H1 (cell line): ENCODE measurements around the gene ADIPOR2. TPM values are rescaled to one million over a fixed set of nuclear protein-coding genes. Genes with fewer than 3 reads are reported as not detected.

ENCODE experiments used
- CTCF ChIA-PET: fragments of 300-600 bp; sonication (Branson Sonifier 250); formaldehyde crosslinking; loops from one replicate; lab custom pipeline; 2021; ENCODE audit not compliant: partially characterized antibody; lab: Charles Lee
- POLR2A ChIA-PET: fragments of 300-600 bp; sonication (Branson Sonifier 250); formaldehyde crosslinking; loops from one replicate; lab custom pipeline; 2021; ENCODE audit warnings: inconsistent platforms; ENCODE audit not compliant: partially characterized antibody; lab: Charles Lee
- DNase-seq, 2 experiments: peaks; one replicate each; pipeline versions ENCODE4 v3.0.0 to v3.0.0-alpha.2; 2010 to 2022; ENCODE audit warnings: low spot score in 2 of 2, low read depth in 1 of 2, mixed read lengths in 1 of 2
- FAIRE-seq: peaks from 2 replicates; lab custom pipeline; 2011; peaks lifted over from hg19 to GRCh38; lab: Jason Lieb, UNC
- H2AFZ ChIP-seq: 2 replicates; pipeline ENCODE4 v1.8.1; 2012; ENCODE audit warnings: low read length, inconsistent platforms
- H2AK5ac ChIP-seq: 2 replicates; pipeline ENCODE4 v1.6.1; 2013; ENCODE audit warnings: low read depth, low read length
- H2BK120ac ChIP-seq: replicated peaks from 2 replicates; pipeline ENCODE3; 2013; ENCODE audit warnings: low read depth, low read length, inconsistent platforms
- H2BK12ac ChIP-seq: 2 replicates; pipeline ENCODE4 v1.6.1; 2013; ENCODE audit warnings: low read depth, low read length
- H2BK15ac ChIP-seq: 2 replicates; pipeline ENCODE4 v1.6.1; 2013; ENCODE audit warnings: low read length
- H2BK20ac ChIP-seq: 2 replicates; pipeline ENCODE4 v1.6.1; 2013; ENCODE audit warnings: low read length
- H2BK5ac ChIP-seq: 2 replicates; pipeline ENCODE4 v1.6.1; 2013; ENCODE audit warnings: low read depth, low read length
- H3K14ac ChIP-seq: 2 replicates; pipeline ENCODE4 v1.6.1; 2013; ENCODE audit warnings: inconsistent platforms; ENCODE audit not compliant: insufficient read length
- H3K18ac ChIP-seq: 2 replicates; pipeline ENCODE4 v1.6.1; 2013; ENCODE audit warnings: low read length; ENCODE audit errors: extremely low read depth
- H3K23ac ChIP-seq: 2 replicates; pipeline ENCODE4 v1.6.1; 2013; ENCODE audit warnings: inconsistent platforms; ENCODE audit not compliant: insufficient read length
- H3K23me2 ChIP-seq: 2 replicates; pipeline ENCODE4 v1.6.1; 2013; ENCODE audit warnings: low read depth, low read length
- H3K27ac ChIP-seq: 2 replicates; pipeline ENCODE4 v1.6.1; 2011; ENCODE audit warnings: low read depth, low read length, inconsistent platforms
- H3K27me3 ChIP-seq, 4 experiments: replicated peaks in 1 of 4; 1 replicate in 1 of 4; 2 replicates in 3 of 4; pipeline versions ENCODE4 v1.6.1 to v1.8.1; 2011 to 2013; ENCODE audit warnings: low read length in 3 of 4, mild to moderate bottlenecking in 3 of 4, inconsistent platforms in 2 of 4, mixed read lengths in 2 of 4, moderate library complexity in 1 of 4; ENCODE audit not compliant: control insufficient read depth in 3 of 4, insufficient read depth in 3 of 4; ENCODE audit errors: extremely low read depth in 1 of 4
- H3K36me3 ChIP-seq, 4 experiments: 2 replicates each; pipeline versions ENCODE4 v1.6.1 to v1.8.1; 2011 to 2013; ENCODE audit warnings: mild to moderate bottlenecking in 4 of 4, low read length in 3 of 4, moderate library complexity in 2 of 4, control low read depth in 1 of 4, inconsistent platforms in 1 of 4; ENCODE audit not compliant: insufficient read depth in 4 of 4, control insufficient read depth in 2 of 4
- H3K4ac ChIP-seq: replicated peaks from 2 replicates; pipeline ENCODE3; 2013; ENCODE audit warnings: low read length, low read depth, mixed read lengths, inconsistent platforms; ENCODE audit not compliant: insufficient read length
- H3K4me1 ChIP-seq, 4 experiments: replicated peaks in 1 of 4; 1 replicate in 1 of 4; 2 replicates in 3 of 4; pipeline versions ENCODE4 v1.6.1 to v1.8.1; 2011 to 2013; ENCODE audit warnings: low read length in 3 of 4, inconsistent platforms in 2 of 4, mixed read lengths in 1 of 4; ENCODE audit not compliant: insufficient read depth in 4 of 4, control insufficient read depth in 3 of 4
- H3K4me2 ChIP-seq, 2 experiments: 2 replicates each; pipeline versions ENCODE4 v1.6.1 to v1.8.1; 2011 to 2013; ENCODE audit warnings: low read depth in 2 of 2, low read length in 2 of 2, control low read depth in 1 of 2, inconsistent platforms in 1 of 2, mild to moderate bottlenecking in 1 of 2; ENCODE audit not compliant: insufficient read depth in 1 of 2
- H3K4me3 ChIP-seq, 4 experiments: fragments of 200-600, 300-600 bp in 1 of 4; sonication (generic), shearing (Covaris generic), sonication (Bioruptor Twin) in 1 of 4; 2 replicates each; pipeline versions ENCODE4 v1.5.1 to v1.8.1; 2011 to 2016; ENCODE audit warnings: low read length in 4 of 4, low read depth in 3 of 4, control low read depth in 2 of 4, inconsistent platforms in 2 of 4, mild to moderate bottlenecking in 2 of 4, mixed read lengths in 1 of 4, moderate library complexity in 1 of 4; ENCODE audit not compliant: insufficient read depth in 2 of 4; ENCODE audit errors: extremely low read depth in 1 of 4
- H3K56ac ChIP-seq: replicated peaks from 2 replicates; pipeline ENCODE3; 2013; ENCODE audit warnings: low read depth, mild to moderate bottlenecking, mixed read lengths, low read length, inconsistent platforms; ENCODE audit not compliant: insufficient read length
- H3K79me1 ChIP-seq: 2 replicates; pipeline ENCODE4 v1.6.1; 2013; ENCODE audit warnings: low read depth, low read length, control low read depth
- H3K79me2 ChIP-seq, 2 experiments: 2 replicates each; pipeline versions ENCODE4 v1.6.1 to v1.8.1; 2012 to 2013; ENCODE audit warnings: low read length in 2 of 2, mild to moderate bottlenecking in 2 of 2, inconsistent platforms in 1 of 2; ENCODE audit not compliant: insufficient read depth in 2 of 2, control insufficient read depth in 1 of 2
- H3K9ac ChIP-seq, 4 experiments: replicated peaks in 1 of 4; 1 replicate in 1 of 4; 2 replicates in 3 of 4; pipeline versions ENCODE4 v1.6.1 to v1.8.1; 2011 to 2013; ENCODE audit warnings: low read depth in 3 of 4, low read length in 3 of 4, control low read depth in 2 of 4, mild to moderate bottlenecking in 2 of 4, moderate library complexity in 2 of 4, inconsistent platforms in 1 of 4; ENCODE audit errors: extremely low read depth in 1 of 4
- H3K9me3 ChIP-seq, 2 experiments: 2 replicates each; pipeline versions ENCODE4 v1.6.1 to v1.8.1; 2012 to 2013; ENCODE audit warnings: mild to moderate bottlenecking in 2 of 2, moderate library complexity in 2 of 2, control low read depth in 1 of 2, inconsistent platforms in 1 of 2, low read depth in 1 of 2, low read length in 1 of 2, mixed read lengths in 1 of 2; ENCODE audit not compliant: insufficient read depth in 2 of 2
- H4K20me1 ChIP-seq, 2 experiments: replicated peaks in 1 of 2; 2 replicates each; pipeline versions ENCODE3 to v1.8.1; 2011 to 2013; ENCODE audit warnings: inconsistent platforms in 2 of 2, low read length in 2 of 2, mild to moderate bottlenecking in 1 of 2; ENCODE audit not compliant: insufficient read depth in 2 of 2, control insufficient read depth in 1 of 2
- H4K5ac ChIP-seq: 2 replicates; pipeline ENCODE4 v1.6.1; 2013; ENCODE audit warnings: low read length, low read depth, mixed read lengths, inconsistent platforms; ENCODE audit not compliant: insufficient read length
- H4K8ac ChIP-seq: 2 replicates; pipeline ENCODE4 v1.8.0; 2013; ENCODE audit warnings: mild to moderate bottlenecking, moderate library complexity, low read length, inconsistent platforms; ENCODE audit not compliant: insufficient read depth; ENCODE audit errors: extremely low read depth
- H4K91ac ChIP-seq: replicated peaks from 2 replicates; pipeline ENCODE3; 2013; ENCODE audit warnings: low read length, mixed read lengths, inconsistent platforms; ENCODE audit not compliant: insufficient read length
- KDM5A ChIP-seq: fragments of 200-600 bp; IDR thresholded peaks from 2 replicates; pipeline ENCODE4 v1.7.1; 2012; ENCODE audit warnings: mild to moderate bottlenecking, low read length, inconsistent platforms, mixed read lengths
- MAFK ChIP-seq: IDR thresholded peaks from 2 replicates; pipeline ENCODE4 v1.6.1; 2012; ENCODE audit warnings: low read depth, mild to moderate bottlenecking, improper control_type of control experiment, low read length
- SUZ12 ChIP-seq: fragments of 200-600 bp; sonication (generic); IDR thresholded peaks from 2 replicates; pipeline ENCODE4 v1.6.1; 2012; ENCODE audit warnings: mild to moderate bottlenecking, inconsistent platforms, low read length, moderate library complexity, mixed read lengths
- WGBS, 2 experiments: shearing (Covaris generic) in 1 of 2; methylation state at CpG; one replicate each; pipeline versions ENCODE4 v1.1.6 to v1.1.7; 2013 to 2015; ENCODE audit warnings: low lambda C conversion rate in 2 of 2, mixed read lengths in 2 of 2, inconsistent platforms in 1 of 2, low coverage in 1 of 2, missing lambda C conversion rate in 1 of 2; ENCODE audit not compliant: insufficient replicate concordance in 2 of 2, insufficient coverage in 1 of 2, insufficient read length in 1 of 2; ENCODE audit errors: extremely low coverage in 1 of 2, missing lambda C conversion rate in 1 of 2; 5-methylcytosine and 5-hydroxymethylcytosine counted together
- polyA plus RNA-seq, 7 experiments: library from polyadenylated mRNA; depleted of rRNA in 3 of 7; stranded (reverse) in 5 of 7; unstranded in 2 of 7; fragments of >200 nt in 5 of 7; fragments of 200-250 nt in 2 of 7; gene quantifications; 1 replicate in 5 of 7; 2 replicates in 1 of 7; 4 replicates in 1 of 7; pipeline versions ENCODE4 v1.2.1 to v1.2.3, GENCODE V29; 2011 to 2013; ENCODE audit warnings: missing spikeins in 2 of 7, mixed read lengths in 2 of 7
- total RNA-seq: library from RNA; stranded (reverse); fragmentation: NEBNext Ultra II Directional; extraction: Animal tissue kit (Norgen Biotek cat#: 25700); gene quantifications from 2 replicates; pipeline ENCODE4 v1.2.1, GENCODE V29; 2021

The ADIPOR2 gene
- total and polyA plus RNA-seq, 2 of the 8 experiments (the other 6 are each of a cell fraction or from before 2014, with no cell fraction given): 17.5 to 50.8 TPM

DNA sequence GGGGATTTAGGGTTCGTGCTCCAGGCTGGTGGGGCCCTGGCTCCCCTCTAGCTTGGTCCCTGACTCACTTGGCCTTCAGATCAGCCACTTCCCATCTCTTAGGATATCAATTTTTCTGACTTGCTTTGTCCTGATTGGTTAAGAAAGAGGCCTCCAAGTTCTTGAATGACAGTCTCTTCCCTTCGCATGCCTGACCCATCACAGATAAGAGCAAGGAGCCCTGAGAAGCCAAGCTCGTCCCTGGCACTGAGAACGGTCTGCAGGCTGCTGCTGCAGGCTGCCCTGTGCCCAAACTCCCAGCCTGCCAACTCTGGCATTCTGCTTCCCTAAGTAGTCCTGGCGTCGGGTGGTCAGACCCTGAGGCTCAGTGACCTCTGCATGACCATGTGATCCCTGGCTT, 128.7 kb downstream of the ADIPOR2 start:
- CTCF ChIA-PET: interaction anchor here (0.9 to 1.1 kb wide), 2 partner anchors 15 to 120 kb away, joined by 3 read pairs; no protein-coding TSS in a partner anchor
- no peak overlapping the region for H3K27ac ChIP-seq
- H4K91ac ChIP-seq: no peak overlapping the region
- no peak overlapping the region for H2BK5ac ChIP-seq
- peak overlapping the region; percentile 54 to 69; a peak in 3 of 4 replicates for H3K4me2 ChIP-seq
- H4K20me1 ChIP-seq: peaks cover 0 to 2% of the 10 kb centered on the region in 2 experiments
- 0 out of 2 replicates have a peak overlapping the region, but pooled peaks have one; percentile 40 for H2BK15ac ChIP-seq
- H3K27me3 ChIP-seq: peaks cover 9 to 34% (median 32%) of the 10 kb centered on the region in 4 experiments
- H3K9ac ChIP-seq: no peak overlapping the region
- peaks cover 0 to 21% (median 8%) of the 10 kb centered on the region in 4 experiments; a peak in 5 of 7 replicates for H3K4me1 ChIP-seq
- H3K36me3 ChIP-seq: no peaks in the 10 kb centered on the region
- H2BK120ac ChIP-seq: no peak overlapping the region
- WGBS, 2 experiments: 76% methylated on average over 6 of the region's 6 CpGs; no CpG with 5 or more reads in 1 of the 2 experiments
- no peaks in the 10 kb centered on the region for H3K79me1 ChIP-seq
- H2AK5ac ChIP-seq: no peak overlapping the region
- no peak overlapping the region for H3K18ac ChIP-seq
- no peaks in the 10 kb centered on the region; the same call in 1 of the 2 replicates for H3K23me2 ChIP-seq
- no peak for TF ChIP-seq KDM5A
- TF ChIP-seq SUZ12: peak; percentile 15; the same call in 1 of the 2 replicates
- no peak for TF ChIP-seq MAFK
- no peak overlapping the region for H2AFZ ChIP-seq
- no peak overlapping the region for H3K4ac ChIP-seq
- no peak overlapping the region for H3K56ac ChIP-seq
- no peaks in the 10 kb centered on the region for H3K79me2 ChIP-seq
- H3K4me3 ChIP-seq: peak overlapping the region in 3 of 4 experiments; percentile 27 to 54 (median 27); a peak in 3 of 8 replicates
- H2BK20ac ChIP-seq: no peak overlapping the region
- H3K9me3 ChIP-seq: peaks cover 0 to 3% of the 10 kb centered on the region in 2 experiments; a peak in 2 of 4 replicates
- FAIRE-seq: no peak
- POLR2A ChIA-PET: interaction anchor here (1.3 to 2.7 kb wide), 3 partner anchors 13 to 99 kb away, joined by 3 to 7 read pairs (median 3); partner anchors contain the start of gene CACNA2D4
- no peak overlapping the region for H3K23ac ChIP-seq
- H4K8ac ChIP-seq: no peak overlapping the region
- no peak overlapping the region for H4K5ac ChIP-seq
- no peak overlapping the region for H3K14ac ChIP-seq
- H2BK12ac ChIP-seq: no peak overlapping the region
- no peak for DNase-seq
